HG03060 (cell line): Measurements from ENCODE around the gene BNC2.
"Not testable (repeated sequence)": the region's sequence is repeated elsewhere in the genome, so short reads cannot be mapped to it uniquely, and the experiment has no call there.

Experiments
- ATAC-seq: cut with Tn5 transposase; IDR thresholded peaks from one replicate; pipeline ENCODE4 v1.9.1; 2021; ENCODE audit warnings: low read depth, moderate number of reproducible peaks; ENCODE audit not compliant: unreplicated experiment

Gene BNC2

GRCh38 chr9:16571127-16571802 is 299.2 kb downstream of the BNC2 start:
- no peak for ATAC-seq

- no peak for ATAC-seq
Measured at GRCh38 chr9:16563446-16563845, 307.0 kb downstream of the BNC2 start.

DNA sequence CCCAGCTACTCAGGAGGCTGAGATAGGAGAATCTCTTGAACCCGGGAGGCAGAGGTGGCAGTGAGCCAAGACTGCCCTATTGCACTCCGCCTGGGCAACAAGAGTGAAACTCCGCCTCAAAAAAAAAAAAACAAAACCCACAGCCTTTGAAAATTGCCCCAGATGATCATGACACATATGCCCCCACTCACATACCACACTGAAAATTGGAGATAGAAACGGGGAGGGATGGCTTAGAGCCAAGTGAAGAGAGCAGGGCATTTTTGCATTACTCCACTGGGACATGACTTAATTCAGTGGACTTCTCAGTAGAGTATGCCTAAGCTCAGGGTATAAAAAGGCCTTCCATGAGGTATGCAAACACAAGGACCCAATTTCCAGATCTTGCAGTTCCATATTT is 309.3 kb downstream of the BNC2 start:
- ATAC-seq, result no peak

- ATAC-seq, result no peak
Measured at GRCh38 chr9:16559418-16560188, 310.9 kb downstream of the BNC2 start.

DNA sequence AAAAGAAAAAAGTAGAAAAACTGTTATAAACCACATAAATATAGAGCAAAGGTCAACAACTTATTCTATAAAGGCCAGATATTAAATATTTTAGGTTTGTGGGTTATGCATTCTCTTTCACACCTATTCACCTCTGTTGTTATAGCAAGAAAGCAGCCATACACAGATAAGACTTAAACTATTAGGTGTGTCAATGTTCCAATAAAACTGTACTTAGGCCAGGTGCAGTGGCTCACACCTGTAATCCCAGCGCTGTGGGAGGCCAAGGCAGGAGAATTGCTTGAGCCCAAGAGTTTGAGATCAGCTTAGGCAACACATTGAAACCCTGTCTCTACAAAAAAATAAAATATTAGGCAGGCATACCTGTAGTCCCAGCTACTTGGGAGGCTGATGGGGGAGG is 314.7 kb downstream of the BNC2 start:
- no peak for ATAC-seq

- ATAC-seq, result no peak
Measured at GRCh38 chr9:16553869-16554540, 316.5 kb downstream of the BNC2 start.

DNA sequence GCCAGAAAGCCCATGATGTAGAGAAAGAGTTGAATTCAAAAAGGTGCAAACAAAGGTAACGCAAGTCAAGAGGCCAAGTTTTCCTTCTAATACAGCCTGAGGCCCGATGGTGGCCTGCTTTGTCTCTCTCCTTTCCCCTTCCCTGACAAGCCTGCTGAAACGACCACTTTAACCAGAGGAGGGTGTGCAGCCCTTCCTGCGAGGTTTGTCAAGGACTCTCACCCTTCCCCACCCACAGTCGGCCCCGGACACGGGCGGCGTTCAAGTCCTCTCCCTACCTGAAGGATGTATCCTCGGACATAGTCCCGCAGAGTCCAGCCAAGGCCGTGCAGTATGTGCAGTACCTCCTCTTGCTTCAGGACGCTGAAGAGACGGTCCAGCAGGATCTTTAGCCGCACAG is 318.2 kb downstream of the BNC2 start:
- ATAC-seq, result no peak

DNA sequence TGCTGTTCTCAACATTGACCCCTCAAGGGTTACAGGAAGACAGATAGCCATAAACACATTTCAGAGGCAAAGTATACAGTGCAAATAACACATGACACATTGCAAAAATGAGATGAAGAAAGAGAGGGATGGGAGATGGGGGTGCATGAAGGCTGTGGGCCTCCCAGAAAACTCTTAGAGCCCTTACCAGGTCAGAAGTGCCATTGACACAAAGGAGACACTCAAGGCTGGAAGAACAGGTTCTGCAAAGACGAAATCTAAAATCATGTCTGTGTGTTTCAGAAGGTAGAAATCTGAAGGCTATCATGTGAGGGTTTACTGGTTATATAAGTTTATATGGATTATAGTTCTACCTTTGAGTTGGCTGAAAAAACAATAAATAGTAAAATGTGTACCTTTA is 318.8 kb downstream of the BNC2 start:
- no peak for ATAC-seq

GRCh38 chr9:16545639-16546038 is 324.8 kb downstream of the BNC2 start:
- ATAC-seq, result no peak

DNA sequence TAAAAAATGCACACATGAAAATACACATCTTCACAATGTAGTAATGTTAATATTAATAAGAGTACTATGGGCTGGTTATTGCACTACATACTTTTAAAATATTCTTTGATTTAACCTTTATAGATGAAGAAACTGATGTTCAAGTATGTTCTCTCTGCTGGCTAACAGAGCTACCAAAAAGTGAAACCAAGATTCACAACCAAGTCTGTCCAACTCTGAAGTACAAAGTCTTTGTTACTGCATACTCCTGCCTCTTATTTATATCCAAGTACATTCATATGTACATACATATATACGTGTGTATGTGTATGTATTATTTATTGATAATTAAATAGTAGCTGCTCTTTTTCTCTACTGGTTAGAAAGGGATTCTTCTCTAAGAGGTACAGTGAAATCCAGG is 325.6 kb downstream of the BNC2 start:
- no peak for ATAC-seq

GRCh38 chr9:16543686-16544085 is 326.8 kb downstream of the BNC2 start:
- ATAC-seq, result no peak

- ATAC-seq, result no peak
Measured at GRCh38 chr9:16543225-16543624, 327.2 kb downstream of the BNC2 start.

- ATAC-seq, result no peak
Measured at GRCh38 chr9:16542290-16542689, 328.2 kb downstream of the BNC2 start.

DNA sequence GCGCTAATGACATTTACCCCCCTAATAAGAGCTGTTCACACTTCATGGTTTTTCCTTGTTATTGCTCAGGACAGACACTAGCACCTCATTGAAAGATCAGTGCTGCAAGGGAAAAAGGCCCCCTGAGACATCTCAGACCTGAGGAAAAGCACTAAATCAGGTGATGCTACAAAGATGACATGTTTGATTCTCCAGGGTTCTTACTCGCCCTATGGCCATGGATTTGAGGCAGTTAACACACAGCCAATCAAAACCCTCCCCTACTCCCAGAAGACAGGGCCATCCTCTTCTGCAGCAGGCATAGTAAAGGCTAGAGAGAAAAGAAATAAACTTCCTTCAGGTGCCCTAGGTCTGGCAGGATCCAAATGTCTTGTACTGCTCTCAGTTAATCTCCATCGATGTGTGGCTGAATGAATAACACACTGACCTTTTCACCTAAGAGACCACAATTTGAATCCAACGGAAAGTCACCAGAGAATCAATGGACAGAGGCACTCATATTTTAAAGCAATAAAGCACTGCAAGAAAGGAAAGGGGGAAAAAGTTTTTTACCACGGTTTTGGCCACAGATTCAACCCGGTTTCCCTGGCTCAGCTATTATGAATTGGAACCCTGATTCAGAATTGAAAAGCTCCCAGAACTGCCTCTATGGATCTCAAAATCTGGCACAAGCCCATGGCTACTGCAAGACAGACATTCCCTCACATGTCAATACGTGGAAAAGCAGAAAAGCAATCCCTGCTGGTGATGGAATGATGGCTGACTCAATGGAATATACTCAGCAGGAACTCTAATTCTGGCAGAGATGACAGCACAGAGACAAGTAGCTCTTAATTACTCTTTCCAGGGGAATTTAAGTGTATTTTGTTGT is 329.5 kb downstream of the BNC2 start:
- no peak for ATAC-seq

DNA sequence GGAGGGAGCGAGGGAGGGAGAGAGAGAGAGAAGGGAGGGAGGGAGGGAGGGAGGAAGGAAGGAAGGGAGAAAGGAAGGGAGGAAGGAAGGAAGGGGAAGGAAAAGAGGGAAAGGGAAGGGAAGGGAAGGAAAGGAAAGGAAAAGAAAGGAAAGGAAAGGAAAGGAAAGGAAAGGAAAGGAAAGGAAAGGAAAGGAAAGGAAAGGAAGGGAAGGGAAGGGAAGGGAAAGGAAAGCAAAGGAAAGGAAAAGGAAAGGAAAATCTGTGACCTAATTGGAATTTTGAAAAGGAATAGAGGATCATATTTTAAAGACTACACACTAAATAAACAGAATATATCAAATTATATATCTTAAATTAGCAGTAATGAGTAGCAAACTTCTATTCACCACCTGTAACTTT is 330.8 kb downstream of the BNC2 start:
- not testable (repeated sequence) for ATAC-seq

- no peak for ATAC-seq
Measured at GRCh38 chr9:16535555-16535954, 334.9 kb downstream of the BNC2 start.

DNA sequence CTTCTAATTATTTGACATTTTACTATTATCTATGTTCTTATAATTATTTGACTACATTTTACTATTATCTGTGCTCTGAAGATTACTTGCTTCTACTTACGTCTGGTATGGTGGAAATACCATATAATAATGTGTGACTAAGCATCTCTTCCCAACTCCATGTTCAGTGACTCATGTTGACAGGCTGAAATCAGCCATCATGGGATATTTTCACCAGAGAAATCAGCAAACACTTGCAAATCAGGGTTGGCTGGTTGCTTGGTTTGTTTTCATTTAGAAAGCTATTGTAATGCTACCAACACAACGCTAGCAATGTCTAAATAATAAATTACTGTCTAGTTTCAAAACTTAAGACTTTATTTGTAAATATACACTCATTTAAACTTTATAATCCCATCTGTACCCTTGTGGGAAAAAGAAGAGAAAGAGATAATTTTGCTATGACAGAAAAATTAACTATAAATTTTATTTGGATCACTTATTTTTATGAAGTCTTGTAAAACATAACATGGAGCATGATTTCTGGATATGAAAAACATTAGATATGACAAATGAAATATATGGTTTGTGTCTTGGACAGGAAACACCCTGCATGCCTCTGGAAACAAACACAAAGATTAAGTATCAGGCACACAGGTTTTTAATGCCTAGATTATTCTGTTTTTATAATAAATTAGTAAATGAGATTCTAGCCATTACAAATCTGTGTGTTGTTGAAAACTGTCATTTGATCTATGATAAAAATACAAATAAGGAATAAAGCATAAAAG is 337.6 kb downstream of the BNC2 start:
- no peak for ATAC-seq

GRCh38 chr9:16532272-16532671 is 338.2 kb downstream of the BNC2 start:
- ATAC-seq, result no peak

DNA sequence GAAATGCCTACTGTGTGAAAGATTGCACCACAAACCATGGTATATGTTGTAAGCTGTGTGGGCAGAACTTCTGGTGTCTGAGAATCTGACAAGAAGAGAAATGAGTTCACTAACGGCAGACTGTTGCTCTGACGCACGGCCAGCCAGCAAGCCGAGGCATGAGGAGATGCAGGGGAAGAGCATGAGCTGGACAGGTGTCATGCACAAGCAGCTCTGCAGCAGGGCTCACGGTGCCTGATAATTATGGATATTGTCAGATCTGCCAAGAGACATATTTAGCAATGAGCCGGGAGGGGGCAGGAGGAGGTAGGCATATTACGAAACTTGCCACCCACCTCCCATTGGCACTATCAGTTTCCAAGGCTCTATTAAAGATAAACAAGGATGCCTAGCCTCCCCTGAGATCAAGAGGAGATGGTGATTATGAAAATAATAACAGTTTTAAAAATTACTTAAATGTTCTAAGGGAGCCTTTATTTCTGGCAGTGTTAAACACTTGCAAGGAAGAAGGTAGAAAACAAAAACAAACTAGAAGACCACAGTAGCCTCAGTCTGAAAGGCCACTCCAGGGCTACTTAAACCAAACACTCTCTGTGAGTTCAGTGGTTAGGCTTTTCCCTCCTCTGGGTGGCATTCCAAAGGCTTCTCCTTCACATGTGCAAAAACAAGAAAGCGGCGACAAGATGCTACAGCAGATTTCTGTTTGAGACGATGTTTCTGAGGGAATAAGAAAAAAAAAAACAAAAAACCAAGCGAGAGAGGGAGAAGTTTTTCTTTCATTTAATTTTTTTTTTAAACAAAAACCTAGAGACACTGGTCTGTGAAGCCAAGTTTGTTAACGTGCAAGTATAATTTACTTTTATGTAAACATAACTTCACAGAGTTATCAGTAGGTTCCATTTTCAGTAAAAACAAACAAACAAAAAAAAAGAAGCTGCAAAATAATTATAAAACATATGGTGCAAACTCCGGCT is 339.5 kb downstream of the BNC2 start:
- ATAC-seq, result no peak
